Esophagus muscularis mucosa (tissue), 4 donors: ENCODE data around the gene BICRA. TPM values are rescaled to one million over a fixed set of nuclear protein-coding genes. Genes with fewer than 3 reads are reported as not detected.

ENCODE experiments used
- DNase-seq: peaks from one replicate; pipeline ENCODE4 v3.0.0-alpha.2; 2017; ENCODE audit errors: extremely low spot score
- H3K27ac ChIP-seq, 4 donors: fragments of 200-600 bp; sonication (generic); replicated peaks in 1 of 4; 1 replicate in 3 of 4; 2 replicates in 1 of 4; pipeline ENCODE4 v1.5.1; 2016 to 2019; ENCODE audit warnings: mild to moderate bottlenecking in 1 of 4
- H3K27me3 ChIP-seq, 4 donors: fragments of 200-600 bp; sonication (generic); one replicate each; pipeline versions ENCODE4 v1.5.1 to v1.6.0; 2016 to 2019
- H3K36me3 ChIP-seq, 4 donors: fragments of 200-600 bp; sonication (generic); one replicate each; pipeline ENCODE4 v1.5.1; 2016 to 2019
- H3K4me1 ChIP-seq, 4 donors: fragments of 200-600 bp; sonication (generic); one replicate each; pipeline ENCODE4 v1.5.1; 2016 to 2019
- H3K4me3 ChIP-seq, 4 donors: fragments of 200-600 bp; sonication (generic); 1 replicate in 2 of 4; 2 replicates in 2 of 4; pipeline ENCODE4 v1.5.1; 2016 to 2019; ENCODE audit warnings: mild to moderate bottlenecking in 4 of 4, moderate library complexity in 1 of 4
- H3K9me3 ChIP-seq, 4 donors: fragments of 200-600 bp; sonication (generic); 1 replicate in 3 of 4; 2 replicates in 1 of 4; pipeline ENCODE4 v1.5.1; 2016 to 2019
- CTCF ChIP-seq, 3 experiments: fragments of 200-600 bp in 2 of 3; fragments of 450-650 bp in 1 of 3; sonication (generic) in 2 of 3; IDR thresholded peaks; one replicate each; pipeline ENCODE4 v1.5.1; 2017 to 2019; ENCODE audit warnings: antibody characterized with exemption in 3 of 3, mild to moderate bottlenecking in 2 of 3, moderate library complexity in 1 of 3
- EP300 ChIP-seq: sonication (generic); formaldehyde crosslinking; IDR thresholded peaks from one replicate; pipeline ENCODE4 v1.6.1; 2017; ENCODE audit warnings: antibody characterized with exemption
- POLR2A ChIP-seq: fragments of 450-650 bp; IDR thresholded peaks from one replicate; pipeline ENCODE4 v1.6.1; 2017; ENCODE audit warnings: antibody characterized with exemption, moderate library complexity, mild to moderate bottlenecking, low read depth
- POLR2AphosphoS5 ChIP-seq, 2 donors: sonication (generic); formaldehyde crosslinking; IDR thresholded peaks; one replicate each; pipeline ENCODE4 v1.6.1; 2017; ENCODE audit warnings: antibody characterized with exemption in 2 of 2
- whole genome bisulfite sequencing: methylation state at CpG from one replicate; pipeline ENCODE4 v1.1.5; 2018; 5-methylcytosine and 5-hydroxymethylcytosine counted together
- intact Hi-C: fragments of 100-400 bp; cut with DNase I; formaldehyde crosslinking; loops from one replicate; pipeline ENCODE4 v1.15.1; 2023
- total RNA-seq, 4 donors: library from RNA; depleted of rRNA; stranded (reverse); fragments of >200 nt; gene quantifications; one replicate each; pipeline versions ENCODE4 v1.1.0 to v1.2.1, GENCODE V29; 2016

The BICRA gene
- total RNA-seq, 4 donors from 2014 or later = 10.9 to 15.0 (median 13.8) TPM

GRCh38 chr19:47660435-47660832 lies 51.5 kb downstream of the BICRA start:
- peaks cover 64 to 86% (median 79%) of the 10 kb centered on the region in 4 donors for H3K4me1 ChIP-seq
- intact Hi-C loops = no loop called here
- no peaks in the 10 kb centered on the region for H3K27me3 ChIP-seq
- WGBS = 84% methylated on average over 6 of the region's 6 CpGs
- H3K27ac ChIP-seq = peak overlapping the region in 2 of 4 donors; percentile 2 to 43
- H3K36me3 ChIP-seq = no peaks in the 10 kb centered on the region
- H3K9me3 ChIP-seq = no peaks in the 10 kb centered on the region
- DNase-seq = no peak
- TF ChIP-seq EP300 = no peak
- no peak for TF ChIP-seq POLR2AphosphoS5 (IDR thresholded peaks at IDR 0.05)
- TF ChIP-seq CTCF (IDR thresholded peaks at IDR 0.05) = no peak
- no peak for TF ChIP-seq POLR2A
- H3K4me3 ChIP-seq = no peak overlapping the region

GRCh38 chr19:47661161-47661560 lies 52.2 kb downstream of the BICRA start:
- peak overlapping the region; percentile 93 to 97 (median 96) for H3K27ac ChIP-seq
- no peak for DNase-seq
- TF ChIP-seq POLR2AphosphoS5 (IDR thresholded peaks at IDR 0.05) (no peak), CTCF (IDR thresholded peaks at IDR 0.05) (no peak), EP300 (no peak), POLR2A (no peak)
- H3K27me3 ChIP-seq = no peaks in the 10 kb centered on the region
- H3K4me1 ChIP-seq = peaks cover 72 to 93% (median 86%) of the 10 kb centered on the region in 4 donors
- H3K4me3 ChIP-seq = no peak overlapping the region
- 83% methylated on average over 12 of the region's 16 CpGs for WGBS
- intact Hi-C loops = no loop called here
- H3K9me3 ChIP-seq = no peaks in the 10 kb centered on the region
- no peaks in the 10 kb centered on the region for H3K36me3 ChIP-seq

- WGBS = 100% methylated on average over 4 of the region's 4 CpGs
- H3K27me3 ChIP-seq = no peaks in the 10 kb centered on the region
- DNase-seq = no peak
- intact Hi-C loops = no loop called here
- peaks cover 76 to 97% (median 91%) of the 10 kb centered on the region in 4 donors for H3K4me1 ChIP-seq
- no peaks in the 10 kb centered on the region for H3K9me3 ChIP-seq
- no peaks in the 10 kb centered on the region for H3K36me3 ChIP-seq
- no peak overlapping the region for H3K4me3 ChIP-seq
- no peak for TF ChIP-seq CTCF (IDR thresholded peaks at IDR 0.05)
- no peak for TF ChIP-seq POLR2A
- TF ChIP-seq POLR2AphosphoS5 (IDR thresholded peaks at IDR 0.05) = no peak
- no peak for TF ChIP-seq EP300
- H3K27ac ChIP-seq = peak overlapping the region; percentile 93 to 97 (median 96)
These were observed 52.7 kb downstream of the BICRA start for GRCh38 chr19:47661611-47662010.

- no peaks in the 10 kb centered on the region for H3K36me3 ChIP-seq
- no peaks in the 10 kb centered on the region for H3K27me3 ChIP-seq
- peak overlapping the region; percentile 93 to 97 (median 96) for H3K27ac ChIP-seq
- intact Hi-C loops = no loop called here
- TF ChIP-seq POLR2AphosphoS5 (IDR thresholded peaks at IDR 0.05) (no peak), POLR2A (no peak), EP300 (no peak), CTCF (IDR thresholded peaks at IDR 0.05) (no peak)
- 62% methylated on average over 3 of the region's 3 CpGs for WGBS
- H3K4me1 ChIP-seq = peaks cover 91 to 100% (median 98%) of the 10 kb centered on the region in 4 donors
- DNase-seq = no peak
- H3K9me3 ChIP-seq = no peaks in the 10 kb centered on the region
- peak overlapping the region; percentile 14 to 33 (median 24) for H3K4me3 ChIP-seq
These were observed 54.5 kb downstream of the BICRA start for GRCh38 chr19:47663435-47663910.
